NCI-H146 (cell line): Measurements from ENCODE around the gene DUSP23.

ENCODE experiments used
- DNase-seq: peaks from one replicate; lab custom pipeline; 2025; lab: John Stamatoyannopoulos, UW

Gene DUSP23

GRCh38 chr1:159780583-159781582 is at the start of gene DUSP23:
Gene DUSP23, plus strand, starts transcription at chr1:159780962. Its CDS starts 139 bp downstream, at chr1:159781101.
- DNase-seq: peak; percentile 93

DNA sequence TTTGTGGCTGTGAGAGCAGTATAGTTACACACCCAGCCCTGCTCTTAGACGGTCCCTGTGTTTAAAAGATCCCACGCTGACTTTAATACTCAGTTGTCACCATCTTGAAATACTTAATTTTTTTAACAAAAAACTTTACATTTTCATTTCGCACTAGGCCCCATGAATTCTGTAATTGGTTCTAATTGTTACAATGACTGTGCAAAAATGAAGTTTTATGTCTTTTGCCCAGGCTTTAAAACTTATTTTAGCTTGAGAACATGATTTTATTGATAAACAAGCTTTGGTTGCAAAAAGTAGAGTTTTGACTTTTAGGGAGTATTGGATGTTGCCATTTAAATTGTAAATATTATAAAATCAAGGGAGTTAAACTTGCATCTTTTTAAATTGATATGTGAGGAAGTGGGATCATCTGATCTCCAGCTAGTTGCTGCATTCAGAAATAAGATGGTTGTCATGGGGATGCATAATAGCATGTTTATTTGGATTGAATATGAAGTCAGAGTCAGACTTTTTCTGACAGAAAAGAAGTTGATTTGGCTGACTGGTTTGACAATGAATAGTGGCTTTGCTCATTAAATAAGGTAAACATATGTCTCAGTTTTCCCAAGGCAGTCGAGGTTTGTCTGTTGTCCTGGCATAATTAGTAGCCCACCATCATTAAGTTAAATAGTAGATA is 43.4 kb upstream of the DUSP23 start:
- DNase-seq: no peak

DNA sequence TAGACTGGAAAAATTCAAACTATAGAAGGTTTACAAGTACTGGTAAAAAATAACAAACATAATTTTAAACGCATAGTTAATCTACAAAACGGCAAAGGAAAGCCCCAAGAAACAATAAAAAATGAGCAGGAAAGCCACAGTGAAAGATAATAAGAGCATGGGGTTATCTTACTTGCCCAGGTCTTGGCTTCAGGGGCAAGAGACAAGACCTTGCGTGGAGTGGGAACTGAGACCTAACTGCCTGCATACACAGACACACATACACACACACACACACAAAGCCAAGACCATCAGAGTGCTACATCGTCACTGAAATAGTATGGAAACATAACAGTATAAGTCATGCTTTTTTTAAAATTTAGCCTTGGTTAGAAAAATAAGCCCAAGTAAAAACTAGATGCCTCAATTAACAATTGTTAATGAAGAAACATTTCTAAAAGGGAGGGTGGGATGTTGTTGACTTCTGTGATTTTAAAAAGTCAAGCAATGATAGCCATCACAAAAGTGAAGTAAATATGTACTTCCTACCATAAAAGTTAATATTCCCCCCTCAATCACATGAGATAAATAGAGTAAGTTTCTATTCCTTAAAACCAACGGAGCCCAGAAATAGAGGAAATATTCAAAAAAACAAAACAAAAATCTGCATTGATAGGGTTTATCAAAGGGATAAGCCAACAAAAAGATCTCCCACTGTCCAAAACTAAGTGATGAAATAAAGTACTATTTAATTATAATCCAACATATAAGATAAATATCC is 36.9 kb upstream of the DUSP23 start:
- no peak for DNase-seq

- DNase-seq: no peak
Measured at GRCh38 chr1:159746666-159747065, 34.1 kb upstream of the DUSP23 start.

GRCh38 chr1:159748370-159748769 is 32.4 kb upstream of the DUSP23 start:
- DNase-seq: no peak

DNA sequence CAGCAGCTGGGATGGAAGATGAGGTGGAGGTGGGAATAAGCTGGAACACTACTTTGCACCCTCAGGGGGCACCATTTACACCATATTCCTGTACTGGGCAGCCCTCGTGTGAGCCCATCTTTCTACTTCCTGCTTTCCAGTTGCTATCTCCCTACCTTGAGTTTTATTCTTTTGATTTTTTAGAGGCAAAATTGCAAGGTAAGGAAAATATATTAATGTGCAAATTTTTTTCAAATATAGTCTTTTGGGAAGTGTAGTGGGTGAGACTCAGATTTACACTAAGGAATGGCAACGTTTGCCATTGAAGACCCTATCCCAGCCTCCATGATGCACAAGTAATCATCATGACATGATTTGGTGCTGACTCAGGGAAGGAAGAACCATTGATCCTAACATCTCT is 31.1 kb upstream of the DUSP23 start:
- DNase-seq: no peak

DNA sequence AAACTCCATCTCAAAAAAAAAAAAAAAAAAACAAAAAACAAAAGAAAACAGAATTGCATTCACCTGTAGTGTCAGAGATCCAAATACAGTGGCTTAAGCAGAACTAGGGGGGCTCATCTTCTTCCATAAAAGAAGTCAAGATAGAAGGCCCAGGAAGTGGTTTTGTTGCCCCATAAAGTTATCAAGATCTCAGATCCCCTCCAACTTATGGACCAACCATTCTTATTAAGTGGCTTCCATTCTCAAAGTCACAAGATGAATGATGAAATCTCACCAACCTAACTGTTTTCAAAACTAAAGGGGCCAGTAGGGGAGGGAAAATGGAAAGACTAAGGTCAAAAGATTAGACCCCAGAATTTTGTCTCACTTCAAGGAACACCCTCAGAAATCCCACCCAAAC is 30.1 kb upstream of the DUSP23 start:
- no peak for DNase-seq

GRCh38 chr1:159751031-159751430 is 29.7 kb upstream of the DUSP23 start:
- DNase-seq: no peak

- DNase-seq: no peak
Measured at GRCh38 chr1:159752135-159752580, 28.6 kb upstream of the DUSP23 start.

GRCh38 chr1:159753386-159753785 is 27.4 kb upstream of the DUSP23 start:
- no peak for DNase-seq

GRCh38 chr1:159755451-159756007 is 25.2 kb upstream of the DUSP23 start:
- DNase-seq: no peak

DNA sequence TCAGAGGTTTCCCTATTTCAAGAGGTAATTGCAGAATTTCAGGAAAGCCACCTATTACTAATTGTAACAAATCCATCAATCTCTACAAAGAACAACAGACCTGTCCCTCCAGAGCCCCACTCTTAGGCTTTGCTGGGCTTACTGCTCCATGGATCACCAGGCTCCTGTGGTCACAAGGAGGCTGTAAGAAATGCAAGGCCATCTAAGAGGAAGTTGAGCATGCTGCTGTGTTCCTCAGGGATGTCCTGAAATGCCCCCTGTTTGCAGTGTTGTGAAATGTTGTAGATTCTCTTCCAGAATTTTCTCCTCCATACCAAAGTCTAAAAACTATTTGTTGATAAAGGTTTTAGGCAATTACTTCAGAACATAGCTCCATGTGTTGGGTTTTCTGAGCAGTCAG is 24.4 kb upstream of the DUSP23 start:
- DNase-seq: no peak

- DNase-seq: no peak
Measured at GRCh38 chr1:159763686-159764085, 17.1 kb upstream of the DUSP23 start.

DNA sequence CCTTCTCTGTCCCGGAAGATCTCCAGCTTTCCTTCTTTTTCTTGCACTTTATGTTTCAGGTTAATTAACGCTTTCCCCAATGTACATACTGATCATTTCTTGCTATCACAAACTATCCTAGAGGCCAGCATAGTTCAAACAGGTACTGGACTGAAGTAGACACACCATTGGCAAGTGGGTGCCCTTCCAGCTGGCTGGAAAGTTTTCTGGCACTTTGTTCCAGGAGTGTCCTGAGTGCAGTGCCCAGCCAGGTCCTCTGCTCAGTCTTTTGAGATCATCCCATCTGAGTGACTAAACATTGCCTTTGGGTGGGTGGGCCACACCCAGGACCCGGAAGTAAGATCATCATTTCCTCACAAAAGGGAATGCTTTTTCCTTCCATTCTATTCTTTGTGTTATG is 15.0 kb upstream of the DUSP23 start:
- no peak for DNase-seq

GRCh38 chr1:159771127-159771895 is 9.5 kb upstream of the DUSP23 start:
- no peak for DNase-seq

DNA sequence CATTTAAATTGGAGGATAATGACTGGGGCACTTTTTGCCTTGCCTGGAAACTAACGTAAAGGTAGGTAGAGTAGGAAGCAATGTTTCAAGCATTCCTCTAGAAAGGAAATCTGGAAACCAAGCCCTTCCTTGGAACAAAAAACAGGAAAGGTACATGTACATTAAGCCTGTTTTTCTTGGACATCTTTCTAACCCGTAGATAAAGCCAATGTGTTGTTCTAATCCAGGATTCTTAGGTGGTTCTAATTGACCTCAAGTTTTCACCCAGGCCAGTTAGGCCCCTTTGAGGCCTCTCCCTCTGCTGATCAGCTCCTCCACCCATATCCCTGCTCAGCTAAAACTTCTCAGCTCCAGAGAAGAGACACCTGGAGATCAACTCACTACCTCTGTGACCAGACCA is 6.3 kb upstream of the DUSP23 start:
- no peak for DNase-seq

DNA sequence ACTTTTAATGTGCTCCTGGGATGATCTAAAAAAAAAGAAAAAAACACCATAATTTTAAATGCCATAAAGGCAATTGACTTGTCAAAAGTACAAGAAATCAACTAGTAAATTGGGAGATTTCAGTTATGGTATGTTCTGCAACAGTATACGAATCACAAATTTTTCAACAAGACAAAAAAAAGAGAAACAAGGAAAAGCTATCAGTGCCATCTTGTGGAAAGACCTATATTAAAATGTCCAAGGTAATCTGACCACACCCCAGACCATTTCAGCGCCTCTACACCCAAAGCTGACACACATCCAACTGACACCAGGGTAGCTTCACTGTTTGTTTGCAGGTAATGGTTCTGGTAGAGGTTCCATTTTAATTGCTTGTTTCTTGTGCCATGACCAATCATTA is 5.0 kb upstream of the DUSP23 start:
- no peak for DNase-seq

GRCh38 chr1:159778266-159778665 is 2.5 kb upstream of the DUSP23 start:
- DNase-seq: no peak

GRCh38 chr1:159779403-159779851 is 1.3 kb upstream of the DUSP23 start:
- DNase-seq: no peak

DNA sequence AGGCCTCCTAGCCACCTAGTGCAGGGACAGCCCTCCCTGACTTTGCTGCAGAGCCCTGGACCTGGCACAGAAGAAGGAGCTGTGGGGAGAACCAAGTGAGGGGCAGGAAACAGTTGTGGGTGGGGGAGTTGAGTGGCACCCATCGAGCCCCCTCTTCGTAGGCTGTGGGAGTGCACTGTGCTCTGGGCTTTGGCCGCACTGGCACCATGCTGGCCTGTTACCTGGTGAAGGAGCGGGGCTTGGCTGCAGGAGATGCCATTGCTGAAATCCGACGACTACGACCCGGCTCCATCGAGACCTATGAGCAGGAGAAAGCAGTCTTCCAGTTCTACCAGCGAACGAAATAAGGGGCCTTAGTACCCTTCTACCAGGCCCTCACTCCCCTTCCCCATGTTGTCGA is 1.2 kb downstream of the DUSP23 start:
- no peak for DNase-seq

- DNase-seq: no peak
Measured at GRCh38 chr1:159783724-159784123, 3.0 kb downstream of the DUSP23 start.
